HepG2 (cell line): ENCODE measurements around the gene IZUMO2. TPM values are rescaled to one million over a fixed set of nuclear protein-coding genes. Genes with fewer than 3 reads are reported as not detected.

ENCODE experiments used
- ARNT ChIP-seq: fragments of 450-650 bp; IDR thresholded peaks from 2 replicates; pipeline ENCODE4 v1.6.1; 2017
- ASH2L ChIP-seq: fragments of 300-600, 200-600 bp; sonication (generic); IDR thresholded peaks from 2 replicates; pipeline ENCODE4 v1.7.0; 2017; ENCODE audit warnings: low read depth, mild to moderate bottlenecking, moderate library complexity, mixed read lengths, low read length; ENCODE audit not compliant: insufficient read length
- CBX2 ChIP-seq, 2 experiments: fragments of 200-600 bp in 1 of 2; sonication (generic); formaldehyde crosslinking in 1 of 2; IDR thresholded peaks; 2 replicates each; pipeline versions ENCODE4 v1.7.0 to v1.8.1; 2018 to 2022; ENCODE audit warnings: low read depth in 2 of 2, low read length in 1 of 2, mild to moderate bottlenecking in 1 of 2, missing genetic modification reagents in 1 of 2
- CEBPG ChIP-seq: IDR thresholded peaks from 2 replicates; pipeline ENCODE4 v1.6.1; 2016
- ERF ChIP-seq: IDR thresholded peaks from 2 replicates; pipeline ENCODE4 v1.6.1; 2018; ENCODE audit warnings: missing biosample characterization, missing genetic modification reagents
- HCFC1 ChIP-seq: fragments of 150-350 bp; IDR thresholded peaks from 2 replicates; pipeline ENCODE4 v1.6.1; 2014; ENCODE audit warnings: low read depth, low read length
- KLF13 ChIP-seq: sonication (generic); formaldehyde crosslinking; IDR thresholded peaks from 2 replicates; pipeline ENCODE4 v1.4.0; 2020; ENCODE audit warnings: mild to moderate bottlenecking, missing genetic modification reagents
- NR2F6 ChIP-seq, 2 experiments: IDR thresholded peaks; 2 replicates each; pipeline ENCODE4 v1.6.1; 2016; ENCODE audit warnings: antibody characterized with exemption in 1 of 2, mild to moderate bottlenecking in 1 of 2
- SMC3 ChIP-seq: IDR thresholded peaks from 2 replicates; pipeline ENCODE4 v1.6.1; 2011; ENCODE audit warnings: low read length, improper control_type of control experiment
- TBX2 ChIP-seq: sonication (generic); formaldehyde crosslinking; IDR thresholded peaks from 2 replicates; pipeline ENCODE4 v1.5.0; 2020; ENCODE audit warnings: missing genetic modification reagents, mild to moderate bottlenecking, borderline replicate concordance
- ZKSCAN8 ChIP-seq: IDR thresholded peaks from 2 replicates; pipeline ENCODE4 v1.6.1; 2016; ENCODE audit warnings: borderline replicate concordance, missing genetic modification reagents, missing compliant biosample characterization
- ZNF136 ChIP-seq: sonication (generic); formaldehyde crosslinking; IDR thresholded peaks from 2 replicates; pipeline ENCODE4 v1.8.1; 2022; ENCODE audit warnings: low read depth, mild to moderate bottlenecking, moderate library complexity, missing genetic modification reagents
- ZNF224 ChIP-seq: sonication (generic); formaldehyde crosslinking; IDR thresholded peaks from 2 replicates; pipeline ENCODE4 v1.5.0; 2020; ENCODE audit warnings: mild to moderate bottlenecking, missing genetic modification reagents
- ZNF451 ChIP-seq: sonication (generic); formaldehyde crosslinking; IDR thresholded peaks from 2 replicates; pipeline ENCODE4 v1.5.0; 2020; ENCODE audit warnings: mild to moderate bottlenecking, missing genetic modification reagents
- ZNF576 ChIP-seq: sonication (generic); formaldehyde crosslinking; IDR thresholded peaks from 2 replicates; pipeline ENCODE4 v1.4.0; 2020; ENCODE audit warnings: mild to moderate bottlenecking, missing genetic modification reagents
- ZNF614 ChIP-seq: IDR thresholded peaks from 2 replicates; pipeline ENCODE4 v1.6.1; 2018; ENCODE audit warnings: missing biosample characterization, missing genetic modification reagents, inconsistent platforms, borderline replicate concordance
- ZNF703 ChIP-seq: sonication (generic); formaldehyde crosslinking; IDR thresholded peaks from 2 replicates; pipeline ENCODE4 v1.5.1; 2020; ENCODE audit warnings: missing genetic modification reagents, mild to moderate bottlenecking, moderate library complexity, borderline replicate concordance
- ZNF766 ChIP-seq: sonication (generic); formaldehyde crosslinking; IDR thresholded peaks from 2 replicates; pipeline ENCODE4 v1.5.0; 2020; ENCODE audit warnings: missing genetic modification reagents, borderline replicate concordance
- ZNF792 ChIP-seq: IDR thresholded peaks from 2 replicates; pipeline ENCODE4 v1.6.1; 2016
- polyA plus RNA-seq, 8 experiments: library from polyadenylated mRNA; depleted of rRNA in 3 of 8; stranded (reverse) in 7 of 8; unstranded in 1 of 8; fragments of >200 nt; fragmentation: Illumina TruSeq in 4 of 8; extraction: Trizol in 4 of 8; gene quantifications; 2 replicates each; pipeline versions ENCODE4 v1.2.1 to v1.2.3, GENCODE V29; 2011 to 2016; ENCODE audit warnings: low read depth in 4 of 8, missing spikeins in 1 of 8, mixed read lengths in 1 of 8; ENCODE audit not compliant: insufficient read depth in 1 of 8
- total RNA-seq, 5 experiments: library from RNA; depleted of rRNA; stranded (reverse); fragments of >200 nt; fragmentation: Illumina TruSeq; extraction: Trizol; gene quantifications; 2 replicates each; pipeline ENCODE4 v1.2.3, GENCODE V29; 2016; ENCODE audit warnings: low read depth in 1 of 5
- TF ChIP-seq, protein P1 (sequence below): sonication (generic); formaldehyde crosslinking; IDR thresholded peaks from 2 replicates; pipeline ENCODE4 v1.5.1; 2020; ENCODE audit warnings: mild to moderate bottlenecking, missing genetic modification reagents, moderate library complexity
- TF ChIP-seq, protein P2 (sequence below): sonication (generic); formaldehyde crosslinking; IDR thresholded peaks from 2 replicates; pipeline ENCODE4 v1.8.0; 2022; ENCODE audit warnings: missing genetic modification reagents, mild to moderate bottlenecking, inconsistent platforms, borderline replicate concordance
- TF ChIP-seq, protein P3 (sequence below): sonication (generic); formaldehyde crosslinking; IDR thresholded peaks from 2 replicates; pipeline ENCODE4 v1.4.0; 2020; ENCODE audit warnings: mild to moderate bottlenecking, missing genetic modification reagents, borderline replicate concordance
- TF ChIP-seq, protein P4 (sequence below): sonication (generic); formaldehyde crosslinking; IDR thresholded peaks from 2 replicates; pipeline ENCODE4 v1.5.0; 2020; ENCODE audit warnings: missing genetic modification reagents

Gene IZUMO2
- total and polyA plus RNA-seq, 2 of the 13 experiments (the other 11 are each of a cell fraction or from before 2014, with no cell fraction given) = not detected

DNA sequence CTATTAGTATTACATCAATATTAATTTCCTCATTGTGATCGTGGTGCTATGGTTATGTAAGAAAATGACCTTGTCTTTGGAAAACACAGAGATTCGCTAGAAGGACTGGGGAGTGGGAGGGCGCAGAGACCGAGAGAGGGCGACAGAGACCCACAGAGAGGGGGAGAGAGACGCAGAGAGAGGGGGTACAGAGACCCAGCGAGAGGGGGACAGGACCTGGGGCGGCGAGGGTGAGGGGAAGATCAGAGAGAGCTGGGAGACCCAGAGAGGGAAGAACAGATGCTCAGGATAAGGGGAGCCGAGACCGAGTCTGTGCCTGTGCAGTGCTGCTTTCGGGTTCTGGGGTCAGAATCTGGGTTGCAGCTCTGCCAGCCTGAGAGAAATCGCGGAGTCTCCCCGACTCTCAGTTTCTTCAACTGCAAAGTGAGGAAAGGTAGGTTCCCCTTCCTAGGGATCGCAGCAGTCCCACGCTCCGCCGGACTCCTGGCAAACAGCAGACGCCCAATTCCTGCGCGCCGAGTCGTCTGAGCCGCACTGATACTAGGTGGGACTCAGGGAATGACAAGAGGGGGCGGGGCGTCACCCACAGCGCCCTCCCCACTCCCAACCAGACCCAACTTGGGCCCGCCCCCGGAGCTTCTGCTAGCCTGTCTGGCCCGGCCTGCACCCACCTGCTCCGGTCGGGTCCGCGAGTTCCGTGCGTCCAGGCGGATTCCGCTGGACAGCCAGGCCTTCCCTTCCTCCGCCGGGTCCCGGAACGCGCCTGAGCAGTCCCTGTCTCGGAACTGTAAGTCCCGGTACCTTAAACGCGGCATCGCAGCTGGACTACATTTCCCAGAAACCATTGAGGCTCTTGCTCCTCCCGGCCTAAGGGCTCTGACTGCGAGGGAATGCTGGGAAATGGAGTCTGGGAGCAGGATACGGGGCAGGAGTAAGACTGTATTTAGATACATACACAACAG is 15.3 kb downstream of the IZUMO2 start (continued):
- TF ChIP-seq, protein P1, sequence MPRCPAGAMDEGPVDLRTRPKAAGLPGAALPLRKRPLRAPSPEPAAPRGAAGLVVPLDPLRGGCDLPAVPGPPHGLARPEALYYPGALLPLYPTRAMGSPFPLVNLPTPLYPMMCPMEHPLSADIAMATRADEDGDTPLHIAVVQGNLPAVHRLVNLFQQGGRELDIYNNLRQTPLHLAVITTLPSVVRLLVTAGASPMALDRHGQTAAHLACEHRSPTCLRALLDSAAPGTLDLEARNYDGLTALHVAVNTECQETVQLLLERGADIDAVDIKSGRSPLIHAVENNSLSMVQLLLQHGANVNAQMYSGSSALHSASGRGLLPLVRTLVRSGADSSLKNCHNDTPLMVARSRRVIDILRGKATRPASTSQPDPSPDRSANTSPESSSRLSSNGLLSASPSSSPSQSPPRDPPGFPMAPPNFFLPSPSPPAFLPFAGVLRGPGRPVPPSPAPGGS = 0 out of 2 replicates have a peak, but pooled peaks have one; percentile 30
- peak; percentile 41 for TF ChIP-seq ASH2L
- TF ChIP-seq ZNF576 (CRISPR knock-in tag) = no peak
- peak; percentile 31; the same call in 1 of the 2 replicates for TF ChIP-seq ZNF792 (CRISPR knock-in tag)
- TF ChIP-seq ARNT = no peak
- TF ChIP-seq ZNF766 (CRISPR knock-in tag) = no peak
- 0 out of 2 replicates have a peak, but pooled peaks have one; percentile 44 for TF ChIP-seq KLF13 (CRISPR knock-in tag)
- TF ChIP-seq ZNF703 (CRISPR knock-in tag) = no peak
- TF ChIP-seq SMC3 = 0 out of 2 replicates have a peak, but pooled peaks have one; percentile 25
- TF ChIP-seq TBX2 (CRISPR knock-in tag) = peak; percentile 31; the same call in 1 of the 2 replicates
- TF ChIP-seq ZNF614 = 0 out of 2 replicates have a peak, but pooled peaks have one; percentile 19
- TF ChIP-seq ZNF451 (CRISPR knock-in tag) = peak; percentile 66; the same call in 1 of the 2 replicates
- TF ChIP-seq ZNF136 (CRISPR knock-in tag) = no peak
- TF ChIP-seq, protein P2, sequence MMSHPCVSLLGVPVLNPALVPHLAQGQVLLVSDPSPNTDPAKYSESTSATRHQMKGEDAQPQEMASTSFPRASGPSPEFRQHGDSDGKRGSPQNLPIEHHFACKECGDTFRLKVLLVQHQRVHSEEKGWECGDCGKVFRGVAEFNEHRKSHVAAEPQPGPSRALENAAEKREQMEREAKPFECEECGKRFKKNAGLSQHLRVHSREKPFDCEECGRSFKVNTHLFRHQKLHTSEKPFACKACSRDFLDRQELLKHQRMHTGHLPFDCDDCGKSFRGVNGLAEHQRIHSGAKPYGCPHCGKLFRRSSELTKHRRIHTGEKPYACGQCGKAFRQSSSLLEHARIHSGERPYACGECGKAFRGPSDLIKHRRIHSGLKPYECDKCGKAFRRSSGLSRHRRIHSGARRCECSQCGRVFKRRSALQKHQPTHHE (CRISPR knock-in tag) = no peak
- no peak for TF ChIP-seq CBX2 (IDR thresholded peaks at IDR 0.05; ENCODE audit: low read depth, low read length)
- no peak for TF ChIP-seq CBX2 (CRISPR knock-in tag; IDR thresholded peaks at IDR 0.05; ENCODE audit: low read depth)
- TF ChIP-seq ZNF224 = no peak
- TF ChIP-seq, protein P3, sequence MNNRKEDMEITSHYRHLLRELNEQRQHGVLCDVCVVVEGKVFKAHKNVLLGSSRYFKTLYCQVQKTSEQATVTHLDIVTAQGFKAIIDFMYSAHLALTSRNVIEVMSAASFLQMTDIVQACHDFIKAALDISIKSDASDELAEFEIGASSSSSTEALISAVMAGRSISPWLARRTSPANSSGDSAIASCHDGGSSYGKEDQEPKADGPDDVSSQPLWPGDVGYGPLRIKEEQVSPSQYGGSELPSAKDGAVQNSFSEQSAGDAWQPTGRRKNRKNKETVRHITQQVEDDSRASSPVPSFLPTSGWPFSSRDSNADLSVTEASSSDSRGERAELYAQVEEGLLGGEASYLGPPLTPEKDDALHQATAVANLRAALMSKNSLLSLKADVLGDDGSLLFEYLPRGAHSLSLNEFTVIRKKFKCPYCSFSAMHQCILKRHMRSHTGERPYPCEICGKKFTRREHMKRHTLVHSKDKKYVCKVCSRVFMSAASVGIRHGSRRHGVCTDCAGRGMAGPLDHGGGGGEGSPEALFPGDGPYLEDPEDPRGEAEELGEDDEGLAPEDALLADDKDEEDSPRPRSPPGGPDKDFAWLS = 0 out of 2 replicates have a peak, but pooled peaks have one; percentile 78
- peak; percentile 97 for TF ChIP-seq HCFC1
- TF ChIP-seq ERF (CRISPR knock-in tag) = peak; percentile 42; the same call in 1 of the 2 replicates
- 0 out of 2 replicates have a peak, but pooled peaks have one; percentile 12 for TF ChIP-seq CEBPG (CRISPR knock-in tag)
- TF ChIP-seq, protein P4, sequence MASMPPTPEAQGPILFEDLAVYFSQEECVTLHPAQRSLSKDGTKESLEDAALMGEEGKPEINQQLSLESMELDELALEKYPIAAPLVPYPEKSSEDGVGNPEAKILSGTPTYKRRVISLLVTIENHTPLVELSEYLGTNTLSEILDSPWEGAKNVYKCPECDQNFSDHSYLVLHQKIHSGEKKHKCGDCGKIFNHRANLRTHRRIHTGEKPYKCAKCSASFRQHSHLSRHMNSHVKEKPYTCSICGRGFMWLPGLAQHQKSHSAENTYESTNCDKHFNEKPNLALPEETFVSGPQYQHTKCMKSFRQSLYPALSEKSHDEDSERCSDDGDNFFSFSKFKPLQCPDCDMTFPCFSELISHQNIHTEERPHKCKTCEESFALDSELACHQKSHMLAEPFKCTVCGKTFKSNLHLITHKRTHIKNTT = peak; percentile 96; the same call in 1 of the 2 replicates
- TF ChIP-seq ZKSCAN8 = peak; percentile 64; the same call in 1 of the 2 replicates
- TF ChIP-seq NR2F6 (IDR thresholded peaks at IDR 0.05) = peak; percentile 31; the same call in 1 of the 2 replicates
- no peak for TF ChIP-seq NR2F6 (CRISPR knock-in tag; IDR thresholded peaks at IDR 0.05)
